GM18519 (cell line): ENCODE results near the gene HOXB3.

Experiments used
- ATAC-seq: cut with Tn5 transposase; IDR thresholded peaks from one replicate; pipeline ENCODE4 v1.9.1; 2021; ENCODE audit warnings: mild to moderate bottlenecking, moderate library complexity; ENCODE audit not compliant: unreplicated experiment, low FRiP score

Gene HOXB3

GRCh38 chr17:48571826-48572417 lies 18.1 kb downstream of the HOXB3 start:
- no peak for ATAC-seq

- no peak for ATAC-seq
Observed at GRCh38 chr17:48571024-48571818, 18.8 kb downstream of the HOXB3 start.

GRCh38 chr17:48570325-48571023 lies 19.6 kb downstream of the HOXB3 start:
- ATAC-seq: no peak

- ATAC-seq: no peak
Observed at GRCh38 chr17:48569674-48570324, 20.2 kb downstream of the HOXB3 start.

- no peak for ATAC-seq
Observed at GRCh38 chr17:48569240-48569582, 20.8 kb downstream of the HOXB3 start.

- ATAC-seq: no peak
Observed at GRCh38 chr17:48568499-48569239, 21.4 kb downstream of the HOXB3 start.

GRCh38 chr17:48567646-48568354 lies 22.2 kb downstream of the HOXB3 start:
- ATAC-seq: no peak

- ATAC-seq: no peak
Observed at GRCh38 chr17:48567209-48567608, 22.8 kb downstream of the HOXB3 start.

- no peak for ATAC-seq
Observed at GRCh38 chr17:48566717-48567116, 23.3 kb downstream of the HOXB3 start.

- no peak for ATAC-seq
Observed at GRCh38 chr17:48565925-48566710, 23.9 kb downstream of the HOXB3 start.

- ATAC-seq: no peak
Observed at GRCh38 chr17:48565022-48565554, 25.0 kb downstream of the HOXB3 start.

GRCh38 chr17:48564188-48565021 lies 25.6 kb downstream of the HOXB3 start:
- ATAC-seq: no peak

GRCh38 chr17:48563867-48564187 lies 26.2 kb downstream of the HOXB3 start:
- ATAC-seq: no peak

- ATAC-seq: no peak
Observed at GRCh38 chr17:48563385-48563838, 26.6 kb downstream of the HOXB3 start.

- no peak for ATAC-seq
Observed at GRCh38 chr17:48562934-48563333, 27.1 kb downstream of the HOXB3 start.

- ATAC-seq: no peak
Observed at GRCh38 chr17:48561884-48562810, 27.9 kb downstream of the HOXB3 start.
